Ecto neural progenitor cell (in vitro differentiated cells): ENCODE data around the gene UCKL1.

Experiments used
- DNase-seq: peaks from one replicate; pipeline ENCODE4 v3.0.0-alpha.2; 2018; ENCODE audit warnings: low spot score

The UCKL1 gene

GRCh38 chr20:63890201-63890576 is 66.0 kb downstream of the UCKL1 start:
- no peak for DNase-seq
